Measurements from ENCODE around the gene CDK19. TPM values are rescaled to one million over a fixed set of nuclear protein-coding genes. Genes with fewer than 3 reads are reported as not detected.
"Not testable (repeated sequence)": the region's sequence is repeated elsewhere in the genome, so short reads cannot be mapped to it uniquely, and the experiment has no call there.

CDK19 gene
- polyA plus RNA-seq, 1 donor (not counting 4 experiments of a cell fraction or from before 2014, with no cell fraction given), result 6.4 TPM

DNA sequence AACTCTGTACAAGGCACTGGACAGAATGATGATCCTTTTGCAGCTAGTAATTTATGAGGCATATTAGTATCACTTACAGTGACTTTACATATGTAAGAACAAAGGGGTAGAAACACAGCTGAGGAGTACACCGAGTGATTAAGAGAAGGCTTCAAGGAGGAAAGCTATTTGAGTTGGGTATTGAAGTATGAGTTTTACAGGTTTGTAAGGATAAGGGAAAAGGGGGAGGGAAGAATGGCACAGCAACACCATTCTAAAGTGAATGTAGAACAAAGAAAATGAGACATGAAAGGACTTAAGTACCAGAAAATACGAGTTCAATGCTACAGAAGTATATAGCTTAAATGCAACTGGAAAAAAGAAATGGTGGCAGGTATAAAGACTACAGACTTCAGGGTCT is 5.5 kb downstream of the CDK19 start:
- no peak overlapping the region for H3K9ac ChIP-seq (ENCODE audit: control insufficient read depth, extremely low read depth, insufficient read depth, low read length)
- DNase-seq (ENCODE audit: low read depth, low spot score) (no peak), FAIRE-seq (no peak)
- H2AFZ ChIP-seq (ENCODE audit: control insufficient read depth, low read length), result no peak overlapping the region
- no peak overlapping the region for H3K4me3 ChIP-seq (ENCODE audit: control insufficient read depth in 2 of 3, extremely low read depth in 1 of 3, insufficient read depth in 2 of 3, low read depth in 1 of 3, low read length in 3 of 3)
- no peaks in the 10 kb centered on the region for H3K36me3 ChIP-seq (ENCODE audit: control insufficient read depth in 2 of 2, extremely low read depth in 1 of 2, insufficient read depth in 2 of 2, low read length in 2 of 2)
- no peak overlapping the region for H3K4me2 ChIP-seq (ENCODE audit: control insufficient read depth, extremely low read depth, insufficient read depth, low read depth, low read length)
- no peaks in the 10 kb centered on the region for H4K20me1 ChIP-seq (ENCODE audit: control insufficient read depth, extremely low read depth, insufficient read depth, low read length)
- dilution Hi-C loops (cut with MboI; ENCODE audit: extremely low pct_ligation_motif_present, low sequenced_read_pairs), result no loop called here
- no peak for TF ChIP-seq EZH2 (IDR thresholded peaks at IDR 0.05; ENCODE audit: low read length)
- TF ChIP-seq CTCF (optimal IDR thresholded peaks at IDR 0.05 in 1 of 3, IDR thresholded peaks at IDR 0.05 in 1 of 3, conservative IDR thresholded peaks at IDR 0.05 in 1 of 3; ENCODE audit: extremely low read depth in 1 of 3, insufficient read depth in 2 of 3, low read length in 3 of 3), result no peak
- H3K4me1 ChIP-seq (ENCODE audit: control insufficient read depth, extremely low read depth, insufficient read depth, low read length), result peaks cover 5% of the 10 kb centered on the region
- no peaks in the 10 kb centered on the region for H3K9me1 ChIP-seq (ENCODE audit: control insufficient read depth, extremely low read depth, insufficient read depth, low read length)
- no peak overlapping the region for H3K27ac ChIP-seq (ENCODE audit: control insufficient read depth, insufficient read depth, low read length)
- no peaks in the 10 kb centered on the region for H3K27me3 ChIP-seq (ENCODE audit: control insufficient read depth, extremely low read depth, insufficient read depth, low read length)
- peaks cover 17% of the 10 kb centered on the region for H3K79me2 ChIP-seq (ENCODE audit: control insufficient read depth, insufficient read depth, low read length)
- H3K9me3 ChIP-seq (ENCODE audit: control insufficient read depth, low read depth, low read length), result no peaks in the 10 kb centered on the region

- not testable (repeated sequence) for H3K79me2 ChIP-seq (ENCODE audit: control insufficient read depth, insufficient read depth, low read length)
Observed at GRCh38 chr6:110802175-110802574, 13.1 kb downstream of the CDK19 start.

GRCh38 chr6:110800839-110801196 is 14.5 kb downstream of the CDK19 start:
- Histone ChIP-seq H3K79me2 (ENCODE audit: control insufficient read depth, insufficient read depth, low read length) (no peaks in the 10 kb centered on the region), H3K4me3 (ENCODE audit: control insufficient read depth in 2 of 3, extremely low read depth in 1 of 3, insufficient read depth in 2 of 3, low read depth in 1 of 3, low read length in 3 of 3) (no peak overlapping the region), H3K9me3 (ENCODE audit: control insufficient read depth, low read depth, low read length) (no peaks in the 10 kb centered on the region), H3K9me1 (ENCODE audit: control insufficient read depth, extremely low read depth, insufficient read depth, low read length) (no peaks in the 10 kb centered on the region), H2AFZ (ENCODE audit: control insufficient read depth, low read length) (no peak overlapping the region), H3K9ac (ENCODE audit: control insufficient read depth, extremely low read depth, insufficient read depth, low read length) (no peak overlapping the region), H3K27me3 (ENCODE audit: control insufficient read depth, extremely low read depth, insufficient read depth, low read length) (no peaks in the 10 kb centered on the region), H3K4me2 (ENCODE audit: control insufficient read depth, extremely low read depth, insufficient read depth, low read depth, low read length) (no peak overlapping the region), H3K4me1 (ENCODE audit: control insufficient read depth, extremely low read depth, insufficient read depth, low read length) (no peaks in the 10 kb centered on the region), H3K36me3 (ENCODE audit: control insufficient read depth in 2 of 2, extremely low read depth in 1 of 2, insufficient read depth in 2 of 2, low read length in 2 of 2) (no peaks in the 10 kb centered on the region), H3K27ac (ENCODE audit: control insufficient read depth, insufficient read depth, low read length) (no peak overlapping the region), H4K20me1 (ENCODE audit: control insufficient read depth, extremely low read depth, insufficient read depth, low read length) (no peaks in the 10 kb centered on the region)
- no peak for DNase-seq (ENCODE audit: low read depth, low spot score)
- TF ChIP-seq CTCF (optimal IDR thresholded peaks at IDR 0.05 in 1 of 3, IDR thresholded peaks at IDR 0.05 in 1 of 3, conservative IDR thresholded peaks at IDR 0.05 in 1 of 3; ENCODE audit: extremely low read depth in 1 of 3, insufficient read depth in 2 of 3, low read length in 3 of 3) (no peak), EZH2 (IDR thresholded peaks at IDR 0.05; ENCODE audit: low read length) (no peak)
- dilution Hi-C loops (cut with MboI; ENCODE audit: extremely low pct_ligation_motif_present, low sequenced_read_pairs), result no loop called here
- FAIRE-seq, result no peak

More at GRCh38 chr6:110802175-110802574, 13.1 kb downstream of the CDK19 start:
- H3K4me1 ChIP-seq (ENCODE audit: control insufficient read depth, extremely low read depth, insufficient read depth, low read length); H3K9ac ChIP-seq (ENCODE audit: control insufficient read depth, extremely low read depth, insufficient read depth, low read length); H3K4me3 ChIP-seq (ENCODE audit: control insufficient read depth in 2 of 3, extremely low read depth in 1 of 3, insufficient read depth in 2 of 3, low read depth in 1 of 3, low read length in 3 of 3); H3K36me3 ChIP-seq (ENCODE audit: control insufficient read depth in 2 of 2, extremely low read depth in 1 of 2, insufficient read depth in 2 of 2, low read length in 2 of 2); H2AFZ ChIP-seq (ENCODE audit: control insufficient read depth, low read length); H4K20me1 ChIP-seq (ENCODE audit: control insufficient read depth, extremely low read depth, insufficient read depth, low read length); H3K9me1 ChIP-seq (ENCODE audit: control insufficient read depth, extremely low read depth, insufficient read depth, low read length); H3K27me3 ChIP-seq (ENCODE audit: control insufficient read depth, extremely low read depth, insufficient read depth, low read length); dilution Hi-C loops (cut with MboI; ENCODE audit: extremely low pct_ligation_motif_present, low sequenced_read_pairs); H3K9me3 ChIP-seq (ENCODE audit: control insufficient read depth, low read depth, low read length); DNase-seq (ENCODE audit: low read depth, low spot score); H3K4me2 ChIP-seq (ENCODE audit: control insufficient read depth, extremely low read depth, insufficient read depth, low read depth, low read length); H3K27ac ChIP-seq (ENCODE audit: control insufficient read depth, insufficient read depth, low read length); FAIRE-seq: not testable (repeated sequence)
